Right lobe of liver (tissue), 4 donors: ENCODE results near the gene DYNLT2.

Experiments used
- POLR2A ChIP-seq: fragments of 450-650 bp; IDR thresholded peaks from one replicate; pipeline ENCODE4 v1.6.1; 2017; ENCODE audit warnings: antibody characterized with exemption, mild to moderate bottlenecking
- TF ChIP-seq, protein P1 (sequence below), 4 donors: fragments of 200-600 bp in 3 of 4; fragments of 450-650 bp in 1 of 4; IDR thresholded peaks; one replicate each; pipeline versions ENCODE4 v1.5.1 to v1.8.0; 2016 to 2022; ENCODE audit warnings: antibody characterized with exemption in 4 of 4, mild to moderate bottlenecking in 2 of 4
- donor health status: DM: no; HTN: no; CAD: no.
- donor health status: DM: no; HTN: no; CAD: no.
- donor health status: DM: no; HTN: yes; CAD: no.

GRCh38 chr6:169746556-169746955, 4.8 kb downstream of the DYNLT2 start:
- TF ChIP-seq, protein P1, sequence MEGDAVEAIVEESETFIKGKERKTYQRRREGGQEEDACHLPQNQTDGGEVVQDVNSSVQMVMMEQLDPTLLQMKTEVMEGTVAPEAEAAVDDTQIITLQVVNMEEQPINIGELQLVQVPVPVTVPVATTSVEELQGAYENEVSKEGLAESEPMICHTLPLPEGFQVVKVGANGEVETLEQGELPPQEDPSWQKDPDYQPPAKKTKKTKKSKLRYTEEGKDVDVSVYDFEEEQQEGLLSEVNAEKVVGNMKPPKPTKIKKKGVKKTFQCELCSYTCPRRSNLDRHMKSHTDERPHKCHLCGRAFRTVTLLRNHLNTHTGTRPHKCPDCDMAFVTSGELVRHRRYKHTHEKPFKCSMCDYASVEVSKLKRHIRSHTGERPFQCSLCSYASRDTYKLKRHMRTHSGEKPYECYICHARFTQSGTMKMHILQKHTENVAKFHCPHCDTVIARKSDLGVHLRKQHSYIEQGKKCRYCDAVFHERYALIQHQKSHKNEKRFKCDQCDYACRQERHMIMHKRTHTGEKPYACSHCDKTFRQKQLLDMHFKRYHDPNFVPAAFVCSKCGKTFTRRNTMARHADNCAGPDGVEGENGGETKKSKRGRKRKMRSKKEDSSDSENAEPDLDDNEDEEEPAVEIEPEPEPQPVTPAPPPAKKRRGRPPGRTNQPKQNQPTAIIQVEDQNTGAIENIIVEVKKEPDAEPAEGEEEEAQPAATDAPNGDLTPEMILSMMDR (IDR thresholded peaks at IDR 0.05), result no peak
- no peak for TF ChIP-seq POLR2A
